Upper lobe of left lung (tissue), 4 donors: ENCODE measurements around the gene SPATA2L.

ENCODE experiments used
- CTCF ChIP-seq, 6 experiments: fragments of 450-650 bp in 4 of 6; fragments of 200-600 bp in 2 of 6; sonication (generic) in 2 of 6; IDR thresholded peaks; one replicate each; pipeline ENCODE4 v1.5.1; 2016 to 2019; ENCODE audit warnings: antibody characterized with exemption in 6 of 6
- POLR2A ChIP-seq, 4 donors: fragments of 450-650 bp; IDR thresholded peaks; one replicate each; pipeline ENCODE4 v1.5.1; 2016 to 2017; ENCODE audit warnings: antibody characterized with exemption in 4 of 4, mild to moderate bottlenecking in 2 of 4
- POLR2AphosphoS5 ChIP-seq, 2 donors: sonication (generic); formaldehyde crosslinking; IDR thresholded peaks; one replicate each; pipeline ENCODE4 v1.5.1; 2017; ENCODE audit warnings: antibody characterized with exemption in 2 of 2

- TF ChIP-seq POLR2A (IDR thresholded peaks at IDR 0.05) = no peak
- no peak for TF ChIP-seq CTCF (IDR thresholded peaks at IDR 0.05)
- no peak for TF ChIP-seq POLR2AphosphoS5 (IDR thresholded peaks at IDR 0.05)
Observed at GRCh38 chr16:89668790-89669158, 32.7 kb downstream of the SPATA2L start.
